ENCODE data around the gene ABHD10. TPM values are rescaled to one million over a fixed set of nuclear protein-coding genes. Genes with fewer than 3 reads are reported as not detected.

The ABHD10 gene
- total RNA-seq, 5 donors from 2014 or later (not counting 1 experiment from before 2014, with no cell fraction given), result 18.3 to 31.8 (median 28.1) TPM

GRCh38 chr3:111939873-111940272, 39.0 kb upstream of the ABHD10 start:
- no peaks in the 10 kb centered on the region for H3K27me3 Mint-ChIP-seq
- ChIA-PET CTCF (no interaction called here), POLR2A (no interaction called here)
- no peaks in the 10 kb centered on the region for H3K27me3 ChIP-seq (replicated peaks in 1 of 2; ENCODE audit: control insufficient read depth in 2 of 2, extremely low read depth in 1 of 2, insufficient read depth in 2 of 2, low read length in 1 of 2)
- peaks cover 0 to 2% of the 10 kb centered on the region in 2 donors for H3K36me3 ChIP-seq (ENCODE audit: control insufficient read depth in 2 of 2, extremely low read depth in 1 of 2, insufficient read depth in 1 of 2, low read length in 1 of 2)
- ATAC-seq (replicated peaks in 1 of 4), result no peak
- no peak overlapping the region for H3K4me3 Mint-ChIP-seq
- H3K27ac Mint-ChIP-seq, result no peak overlapping the region
- no peak overlapping the region for H3K27ac ChIP-seq (ENCODE audit: low read length)
- H3K4me1 Mint-ChIP-seq, result no peaks in the 10 kb centered on the region
- DNase-seq, result no peak
- no peaks in the 10 kb centered on the region for H3K9me3 Mint-ChIP-seq
- H3K4me3 ChIP-seq (ENCODE audit: control insufficient read depth in 1 of 2, extremely low read depth in 1 of 2, low read length in 1 of 2), result no peak overlapping the region
- H3K36me3 Mint-ChIP-seq, result peaks cover 27% of the 10 kb centered on the region
- WGBS (ENCODE audit: insufficient coverage), result 86% methylated on average over 2 of the region's 2 CpGs
- no peaks in the 10 kb centered on the region for H3K4me1 ChIP-seq (ENCODE audit: control insufficient read depth in 1 of 2, extremely low read depth in 1 of 2, insufficient read depth in 2 of 2, low read length in 2 of 2)
- H3K9me3 ChIP-seq, result no peaks in the 10 kb centered on the region

- ChIA-PET CTCF (no interaction called here), POLR2A (no interaction called here)
- no peaks in the 10 kb centered on the region for H3K27me3 Mint-ChIP-seq
- Histone ChIP-seq H3K4me3 (ENCODE audit: control insufficient read depth in 1 of 2, extremely low read depth in 1 of 2, low read length in 1 of 2) (no peak overlapping the region), H3K27me3 (replicated peaks in 1 of 2; ENCODE audit: control insufficient read depth in 2 of 2, extremely low read depth in 1 of 2, insufficient read depth in 2 of 2, low read length in 1 of 2) (no peaks in the 10 kb centered on the region), H3K27ac (ENCODE audit: low read length) (no peak overlapping the region), H3K9me3 (no peaks in the 10 kb centered on the region), H3K4me1 (ENCODE audit: control insufficient read depth in 1 of 2, extremely low read depth in 1 of 2, insufficient read depth in 2 of 2, low read length in 2 of 2) (no peaks in the 10 kb centered on the region), H3K36me3 (ENCODE audit: control insufficient read depth in 2 of 2, extremely low read depth in 1 of 2, insufficient read depth in 1 of 2, low read length in 1 of 2) (peaks cover 0 to 2% of the 10 kb centered on the region in 2 donors)
- no CpG with 5 or more reads among the region's 2 CpGs for WGBS (ENCODE audit: insufficient coverage)
- no peak overlapping the region for H3K27ac Mint-ChIP-seq
- peaks cover 27% of the 10 kb centered on the region for H3K36me3 Mint-ChIP-seq
- H3K9me3 Mint-ChIP-seq, result no peaks in the 10 kb centered on the region
- H3K4me1 Mint-ChIP-seq, result no peaks in the 10 kb centered on the region
- H3K4me3 Mint-ChIP-seq, result no peak overlapping the region
- DNase-seq (no peak), ATAC-seq (replicated peaks in 1 of 4) (no peak)
Measured at GRCh38 chr3:111943533-111943932, 35.3 kb upstream of the ABHD10 start.

- Histone ChIP-seq H3K4me3 (ENCODE audit: control insufficient read depth in 1 of 2, extremely low read depth in 1 of 2, low read length in 1 of 2) (no peak overlapping the region), H3K27ac (ENCODE audit: low read length) (no peak overlapping the region), H3K9me3 (no peaks in the 10 kb centered on the region), H3K4me1 (ENCODE audit: control insufficient read depth in 1 of 2, extremely low read depth in 1 of 2, insufficient read depth in 2 of 2, low read length in 2 of 2) (no peaks in the 10 kb centered on the region), H3K27me3 (replicated peaks in 1 of 2; ENCODE audit: control insufficient read depth in 2 of 2, extremely low read depth in 1 of 2, insufficient read depth in 2 of 2, low read length in 1 of 2) (no peaks in the 10 kb centered on the region), H3K36me3 (ENCODE audit: control insufficient read depth in 2 of 2, extremely low read depth in 1 of 2, insufficient read depth in 1 of 2, low read length in 1 of 2) (peaks cover 0 to 2% of the 10 kb centered on the region in 2 donors)
- H3K4me3 Mint-ChIP-seq, result no peak overlapping the region
- ChIA-PET POLR2A (interaction anchor here in 1 of 2 donors (0.5 kb wide), 1 partner anchor 11 kb away, joined by 3 read pairs; no protein-coding TSS in a partner anchor), CTCF (no interaction called here)
- H3K36me3 Mint-ChIP-seq, result peaks cover 22% of the 10 kb centered on the region
- ATAC-seq (replicated peaks in 1 of 4), result no peak
- DNase-seq, result no peak
- H3K4me1 Mint-ChIP-seq, result no peaks in the 10 kb centered on the region
- 100% methylated on average over 2 of the region's 4 CpGs for WGBS (ENCODE audit: insufficient coverage)
- no peak overlapping the region for H3K27ac Mint-ChIP-seq
- H3K27me3 Mint-ChIP-seq, result peaks cover 0 to 3% of the 10 kb centered on the region in 2 donors
- no peaks in the 10 kb centered on the region for H3K9me3 Mint-ChIP-seq
Measured at GRCh38 chr3:111944372-111944771, 34.5 kb upstream of the ABHD10 start.

- Mint-ChIP-seq H3K4me1 (no peaks in the 10 kb centered on the region), H3K27ac (no peak overlapping the region), H3K36me3 (peaks cover 5% of the 10 kb centered on the region), H3K27me3 (peaks cover 0 to 3% of the 10 kb centered on the region in 2 donors), H3K4me3 (no peak overlapping the region), H3K9me3 (no peaks in the 10 kb centered on the region)
- Histone ChIP-seq H3K9me3 (no peaks in the 10 kb centered on the region), H3K4me1 (ENCODE audit: control insufficient read depth in 1 of 2, extremely low read depth in 1 of 2, insufficient read depth in 2 of 2, low read length in 2 of 2) (no peaks in the 10 kb centered on the region), H3K36me3 (ENCODE audit: control insufficient read depth in 2 of 2, extremely low read depth in 1 of 2, insufficient read depth in 1 of 2, low read length in 1 of 2) (no peaks in the 10 kb centered on the region), H3K27ac (ENCODE audit: low read length) (no peak overlapping the region), H3K27me3 (replicated peaks in 1 of 2; ENCODE audit: control insufficient read depth in 2 of 2, extremely low read depth in 1 of 2, insufficient read depth in 2 of 2, low read length in 1 of 2) (no peaks in the 10 kb centered on the region), H3K4me3 (ENCODE audit: control insufficient read depth in 1 of 2, extremely low read depth in 1 of 2, low read length in 1 of 2) (no peak overlapping the region)
- ATAC-seq (replicated peaks in 1 of 4), result no peak
- no CpG with 5 or more reads among the region's 1 CpG for WGBS (ENCODE audit: insufficient coverage)
- POLR2A ChIA-PET, result no interaction called here
- CTCF ChIA-PET, result interaction anchor here in 1 of 2 donors (0.6 kb wide), 1 partner anchor 70 kb away, joined by 3 read pairs; no protein-coding TSS in a partner anchor
- no peak for DNase-seq
Measured at GRCh38 chr3:111947231-111947630, 31.6 kb upstream of the ABHD10 start.

GRCh38 chr3:111948786-111949185, 30.0 kb upstream of the ABHD10 start:
- WGBS (ENCODE audit: insufficient coverage), result 80% methylated on average over 1 of the region's 9 CpGs
- no peak for ATAC-seq (replicated peaks in 1 of 4)
- Histone ChIP-seq H3K36me3 (ENCODE audit: control insufficient read depth in 2 of 2, extremely low read depth in 1 of 2, insufficient read depth in 1 of 2, low read length in 1 of 2) (no peaks in the 10 kb centered on the region), H3K4me3 (ENCODE audit: control insufficient read depth in 1 of 2, extremely low read depth in 1 of 2, low read length in 1 of 2) (no peak overlapping the region), H3K9me3 (no peaks in the 10 kb centered on the region), H3K4me1 (ENCODE audit: control insufficient read depth in 1 of 2, extremely low read depth in 1 of 2, insufficient read depth in 2 of 2, low read length in 2 of 2) (no peaks in the 10 kb centered on the region), H3K27me3 (replicated peaks in 1 of 2; ENCODE audit: control insufficient read depth in 2 of 2, extremely low read depth in 1 of 2, insufficient read depth in 2 of 2, low read length in 1 of 2) (no peaks in the 10 kb centered on the region), H3K27ac (ENCODE audit: low read length) (no peak overlapping the region)
- POLR2A ChIA-PET, result no interaction called here
- H3K9me3 Mint-ChIP-seq, result no peaks in the 10 kb centered on the region
- H3K36me3 Mint-ChIP-seq, result peaks cover 9% of the 10 kb centered on the region
- no peak for DNase-seq
- H3K27ac Mint-ChIP-seq, result no peak overlapping the region
- CTCF ChIA-PET, result no interaction called here
- H3K27me3 Mint-ChIP-seq, result peaks cover 0 to 3% of the 10 kb centered on the region in 2 donors
- no peak overlapping the region for H3K4me3 Mint-ChIP-seq
- H3K4me1 Mint-ChIP-seq, result no peaks in the 10 kb centered on the region

- CTCF ChIA-PET, result no interaction called here
Measured at GRCh38 chr3:111949712-111950111, 29.1 kb upstream of the ABHD10 start.

GRCh38 chr3:111951032-111951431, 27.8 kb upstream of the ABHD10 start:
- DNase-seq (no peak), ATAC-seq (replicated peaks in 1 of 4) (no peak)
- ChIA-PET CTCF (interaction anchor here in 1 of 2 donors (1.0 kb wide), 1 partner anchor 17 kb away, joined by 3 read pairs; no protein-coding TSS in a partner anchor), POLR2A (no interaction called here)
- H3K4me3 Mint-ChIP-seq, result no peak overlapping the region
- Histone ChIP-seq H3K27ac (ENCODE audit: low read length) (no peak overlapping the region), H3K9me3 (no peaks in the 10 kb centered on the region), H3K4me1 (ENCODE audit: control insufficient read depth in 1 of 2, extremely low read depth in 1 of 2, insufficient read depth in 2 of 2, low read length in 2 of 2) (no peaks in the 10 kb centered on the region), H3K36me3 (ENCODE audit: control insufficient read depth in 2 of 2, extremely low read depth in 1 of 2, insufficient read depth in 1 of 2, low read length in 1 of 2) (no peaks in the 10 kb centered on the region), H3K4me3 (ENCODE audit: control insufficient read depth in 1 of 2, extremely low read depth in 1 of 2, low read length in 1 of 2) (no peak overlapping the region), H3K27me3 (replicated peaks in 1 of 2; ENCODE audit: control insufficient read depth in 2 of 2, extremely low read depth in 1 of 2, insufficient read depth in 2 of 2, low read length in 1 of 2) (no peaks in the 10 kb centered on the region)
- H3K27ac Mint-ChIP-seq, result no peak overlapping the region
- no CpG with 5 or more reads among the region's 2 CpGs for WGBS (ENCODE audit: insufficient coverage)
- H3K36me3 Mint-ChIP-seq, result peaks cover 12% of the 10 kb centered on the region
- peaks cover 0 to 3% of the 10 kb centered on the region in 2 donors for H3K27me3 Mint-ChIP-seq
- H3K9me3 Mint-ChIP-seq, result no peaks in the 10 kb centered on the region
- no peaks in the 10 kb centered on the region for H3K4me1 Mint-ChIP-seq

More at GRCh38 chr3:111949712-111950111, 29.1 kb upstream of the ABHD10 start:
- Histone ChIP-seq H3K4me1 (ENCODE audit: control insufficient read depth in 1 of 2, extremely low read depth in 1 of 2, insufficient read depth in 2 of 2, low read length in 2 of 2) (no peaks in the 10 kb centered on the region), H3K27me3 (replicated peaks in 1 of 2; ENCODE audit: control insufficient read depth in 2 of 2, extremely low read depth in 1 of 2, insufficient read depth in 2 of 2, low read length in 1 of 2) (no peaks in the 10 kb centered on the region), H3K4me3 (ENCODE audit: control insufficient read depth in 1 of 2, extremely low read depth in 1 of 2, low read length in 1 of 2) (no peak overlapping the region), H3K27ac (ENCODE audit: low read length) (no peak overlapping the region), H3K9me3 (no peaks in the 10 kb centered on the region), H3K36me3 (ENCODE audit: control insufficient read depth in 2 of 2, extremely low read depth in 1 of 2, insufficient read depth in 1 of 2, low read length in 1 of 2) (no peaks in the 10 kb centered on the region)
- H3K4me3 Mint-ChIP-seq, result no peak overlapping the region
- DNase-seq (no peak), ATAC-seq (replicated peaks in 1 of 4) (no peak)
- peaks cover 12% of the 10 kb centered on the region for H3K36me3 Mint-ChIP-seq
- H3K27ac Mint-ChIP-seq, result no peak overlapping the region
- POLR2A ChIA-PET, result no interaction called here
- peaks cover 0 to 3% of the 10 kb centered on the region in 2 donors for H3K27me3 Mint-ChIP-seq
- no peaks in the 10 kb centered on the region for H3K9me3 Mint-ChIP-seq
- WGBS (ENCODE audit: insufficient coverage), result no CpG with 5 or more reads among the region's 3 CpGs
- no peaks in the 10 kb centered on the region for H3K4me1 Mint-ChIP-seq

Data from T-cell (primary cell).